ENCODE data around the gene OSBP. TPM values are rescaled to one million over a fixed set of nuclear protein-coding genes. Genes with fewer than 3 reads are reported as not detected.

The OSBP gene
- total and polyA plus RNA-seq, 8 donors = 10.8 to 67.9 (median 27.2) TPM

DNA sequence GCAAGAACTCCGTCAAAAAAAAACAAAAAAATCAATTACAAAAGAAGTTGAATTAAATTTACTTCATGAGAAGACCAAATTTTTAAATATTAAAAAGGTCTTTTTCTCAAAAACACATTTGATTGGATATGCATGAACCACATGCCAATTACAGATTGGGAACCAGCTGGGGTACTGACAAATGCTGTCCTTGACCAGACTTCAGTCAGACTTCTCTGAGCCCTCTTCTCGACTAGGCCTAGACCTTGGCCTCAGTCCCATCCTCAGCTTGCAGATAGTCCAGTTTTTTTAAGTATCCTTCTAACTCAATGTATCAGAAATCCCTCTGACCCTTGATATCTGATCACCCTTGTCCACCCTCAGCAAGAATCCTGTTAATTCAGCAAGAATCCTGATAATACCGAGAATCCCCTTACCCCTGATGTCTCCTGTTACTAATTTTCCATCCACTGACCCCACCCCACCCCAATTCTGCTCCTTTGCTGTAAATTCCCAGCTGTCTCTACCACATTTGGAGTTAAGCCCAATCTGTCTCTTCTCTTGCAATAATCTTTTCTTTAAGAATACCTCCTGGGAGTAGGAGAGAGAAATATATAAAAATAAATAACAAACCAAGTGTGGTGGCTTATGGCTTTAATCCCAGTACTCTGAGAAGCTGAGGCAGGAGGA lies 73.3 kb downstream of the OSBP start:
- Histone ChIP-seq H3K4me3 (no peak overlapping the region), H3K36me3 (no peaks in the 10 kb centered on the region), H3K27ac (no peak overlapping the region), H3K9me3 (no peaks in the 10 kb centered on the region), H3K4me1 (peaks cover 0 to 8% (median 7%) of the 10 kb centered on the region in 4 donors), H3K27me3 (no peaks in the 10 kb centered on the region)
- intact Hi-C loops (cut with DNase I; ENCODE audit: low total_unique reads) = loop anchor here (10.0 kb wide), 1 partner anchor 133 kb away; no protein-coding TSS in a partner anchor
- WGBS, 5 donors = 64 to 87% (median 77%) methylated on average over 3 of the region's 3 CpGs
- DNase-seq = no peak
- TF ChIP-seq POLR2A (IDR thresholded peaks at IDR 0.05) (no peak), POLR2AphosphoS5 (IDR thresholded peaks at IDR 0.05) (no peak), EP300 (IDR thresholded peaks at IDR 0.05) (no peak)
- TF ChIP-seq, protein P1, sequence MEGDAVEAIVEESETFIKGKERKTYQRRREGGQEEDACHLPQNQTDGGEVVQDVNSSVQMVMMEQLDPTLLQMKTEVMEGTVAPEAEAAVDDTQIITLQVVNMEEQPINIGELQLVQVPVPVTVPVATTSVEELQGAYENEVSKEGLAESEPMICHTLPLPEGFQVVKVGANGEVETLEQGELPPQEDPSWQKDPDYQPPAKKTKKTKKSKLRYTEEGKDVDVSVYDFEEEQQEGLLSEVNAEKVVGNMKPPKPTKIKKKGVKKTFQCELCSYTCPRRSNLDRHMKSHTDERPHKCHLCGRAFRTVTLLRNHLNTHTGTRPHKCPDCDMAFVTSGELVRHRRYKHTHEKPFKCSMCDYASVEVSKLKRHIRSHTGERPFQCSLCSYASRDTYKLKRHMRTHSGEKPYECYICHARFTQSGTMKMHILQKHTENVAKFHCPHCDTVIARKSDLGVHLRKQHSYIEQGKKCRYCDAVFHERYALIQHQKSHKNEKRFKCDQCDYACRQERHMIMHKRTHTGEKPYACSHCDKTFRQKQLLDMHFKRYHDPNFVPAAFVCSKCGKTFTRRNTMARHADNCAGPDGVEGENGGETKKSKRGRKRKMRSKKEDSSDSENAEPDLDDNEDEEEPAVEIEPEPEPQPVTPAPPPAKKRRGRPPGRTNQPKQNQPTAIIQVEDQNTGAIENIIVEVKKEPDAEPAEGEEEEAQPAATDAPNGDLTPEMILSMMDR (IDR thresholded peaks at IDR 0.05) = no peak

DNA sequence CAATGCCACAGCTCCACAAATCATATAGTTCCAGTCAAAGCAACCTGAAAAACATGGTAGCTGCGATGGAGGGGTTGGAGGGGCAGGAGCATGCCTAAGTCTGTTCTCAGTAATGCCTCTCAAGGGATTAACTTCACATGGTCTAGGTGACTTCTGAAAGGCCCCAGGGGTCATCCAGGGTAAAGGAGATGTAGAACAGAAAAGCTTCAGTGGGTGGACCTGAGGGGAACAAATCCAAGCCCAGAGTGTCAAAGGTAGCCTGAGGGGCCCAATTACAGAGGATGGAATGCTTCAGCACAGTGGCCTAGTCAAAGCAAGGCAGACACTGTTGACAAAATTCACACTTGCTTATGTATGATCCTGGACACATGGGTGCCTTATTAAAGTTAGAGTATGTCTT lies 80.9 kb downstream of the OSBP start:
- TF ChIP-seq, protein P1 (IDR thresholded peaks at IDR 0.05) = no peak
- TF ChIP-seq EP300 (IDR thresholded peaks at IDR 0.05) (no peak), POLR2A (IDR thresholded peaks at IDR 0.05) (no peak), POLR2AphosphoS5 (IDR thresholded peaks at IDR 0.05) (no peak)
- Histone ChIP-seq H3K27ac (no peak overlapping the region), H3K36me3 (no peaks in the 10 kb centered on the region), H3K27me3 (no peaks in the 10 kb centered on the region), H3K4me3 (no peak overlapping the region), H3K9me3 (no peaks in the 10 kb centered on the region), H3K4me1 (peaks cover 12 to 20% (median 14%) of the 10 kb centered on the region in 4 donors)
- no peak for DNase-seq
- intact Hi-C loops (cut with DNase I; ENCODE audit: low total_unique reads) = no loop called here
- WGBS, 5 donors = 77 to 95% (median 87%) methylated on average over 1 of the region's 1 CpG

DNA sequence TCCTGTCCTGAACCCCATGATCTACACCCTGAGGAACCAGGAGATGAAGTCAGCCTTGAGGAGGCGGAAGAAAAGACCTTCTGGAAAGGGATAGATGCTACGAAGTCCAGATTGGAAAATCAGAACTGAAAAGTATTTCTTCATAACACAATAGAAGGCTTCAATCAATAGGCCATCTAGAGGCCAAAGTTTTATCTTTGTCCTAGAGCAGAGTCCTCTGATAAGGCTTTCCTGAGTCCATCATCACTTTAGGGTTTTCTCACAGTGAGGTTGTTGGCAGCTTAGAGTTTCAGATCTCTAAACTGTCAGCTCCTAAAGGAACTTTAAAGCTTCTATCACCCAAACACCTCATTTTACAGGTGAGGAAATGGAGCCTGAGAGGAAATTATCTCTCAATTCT lies 83.0 kb downstream of the OSBP start:
- no peak overlapping the region for H3K4me3 ChIP-seq
- H3K27ac ChIP-seq = no peak overlapping the region
- 71 to 94% (median 81%) methylated on average over 2 of the region's 2 CpGs for WGBS, 5 donors
- no peaks in the 10 kb centered on the region for H3K36me3 ChIP-seq
- TF ChIP-seq POLR2A (IDR thresholded peaks at IDR 0.05) (no peak), POLR2AphosphoS5 (IDR thresholded peaks at IDR 0.05) (no peak), EP300 (IDR thresholded peaks at IDR 0.05) (no peak)
- TF ChIP-seq, protein P1 (IDR thresholded peaks at IDR 0.05) = no peak
- H3K4me1 ChIP-seq = peaks cover 7 to 15% (median 11%) of the 10 kb centered on the region in 4 donors
- intact Hi-C loops (cut with DNase I; ENCODE audit: low total_unique reads) = no loop called here
- DNase-seq = no peak
- no peaks in the 10 kb centered on the region for H3K9me3 ChIP-seq
- no peaks in the 10 kb centered on the region for H3K27me3 ChIP-seq

DNA sequence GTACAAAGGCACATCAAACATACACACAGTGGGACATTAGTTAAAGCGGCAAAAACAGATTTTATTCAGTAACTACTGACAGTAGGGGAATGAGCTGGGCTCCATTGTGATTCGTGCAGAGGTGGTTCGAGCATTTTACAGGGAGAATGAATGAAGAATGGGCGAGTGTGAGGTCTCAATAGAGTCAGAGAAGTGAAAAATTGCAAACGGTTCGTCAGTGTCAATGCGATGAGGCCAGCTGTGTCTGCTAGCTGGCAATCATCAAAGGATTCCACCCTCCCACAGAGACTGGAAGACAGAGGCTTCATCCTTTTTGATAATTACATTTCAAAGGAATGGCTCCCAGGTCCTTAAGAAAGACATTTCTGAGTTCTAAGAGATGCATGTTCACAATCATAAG lies 86.9 kb downstream of the OSBP start:
- WGBS, 5 donors = 59 to 80% (median 67%) methylated on average over 7 of the region's 7 CpGs
- no peak for DNase-seq
- intact Hi-C loops (cut with DNase I; ENCODE audit: low total_unique reads) = no loop called here
- H3K9me3 ChIP-seq = no peaks in the 10 kb centered on the region
- TF ChIP-seq POLR2AphosphoS5 (IDR thresholded peaks at IDR 0.05) = no peak
- no peaks in the 10 kb centered on the region for H3K36me3 ChIP-seq
- no peak overlapping the region for H3K27ac ChIP-seq
- no peaks in the 10 kb centered on the region for H3K4me1 ChIP-seq
- no peaks in the 10 kb centered on the region for H3K27me3 ChIP-seq
- H3K4me3 ChIP-seq = no peak overlapping the region

Small RNAs within 50 kb of the gene (small RNA-seq; reads per million reads assigned to genes)
- gene MIR3162 = 0 reads per million in 4 donors

Other genes starting within 250 kb of the OSBP start
- gene OR5A2, start 189.4 kb downstream of the OSBP start, total RNA-seq = not detected
- not detected for gene OR5A2, start 189.4 kb downstream of the OSBP start, polyA plus RNA-seq
- not detected for gene OR5A1, start 179.3 kb downstream of the OSBP start, total RNA-seq
- gene OR5A1, start 179.3 kb downstream of the OSBP start, polyA plus RNA-seq = not detected
- not detected for gene OR4D6, start 158.8 kb downstream of the OSBP start, total RNA-seq
- gene OR4D6, start 158.8 kb downstream of the OSBP start, polyA plus RNA-seq = not detected
- not detected for gene OR4D10, start 142.5 kb downstream of the OSBP start, total RNA-seq
- gene OR4D10, start 142.5 kb downstream of the OSBP start, polyA plus RNA-seq = not detected
- gene OR4D11, start 112.2 kb downstream of the OSBP start, total RNA-seq = not detected
- gene OR4D11, start 112.2 kb downstream of the OSBP start, polyA plus RNA-seq = not detected
- gene OR4D9, start 104.2 kb downstream of the OSBP start, total RNA-seq = under 1 TPM in 1 of 5 donors, not detected in 4; under 0.01 TPM
- gene OR4D9, start 104.2 kb downstream of the OSBP start, polyA plus RNA-seq = not detected
- gene PATL1, start 53.3 kb upstream of the OSBP start, total RNA-seq = 10 to 100 TPM in 3 of 5 donors, 1 to 10 TPM in 2; 7.5 to 16.7 (median 10.7) TPM
- 10 to 100 TPM in 1 of 3 donors, 1 to 10 TPM in 2; 8.0 to 15.9 (median 9.5) TPM for gene PATL1, start 53.3 kb upstream of the OSBP start, polyA plus RNA-seq
- gene OR10V1, start 98.1 kb upstream of the OSBP start, total RNA-seq = not detected
- not detected for gene OR10V1, start 98.1 kb upstream of the OSBP start, polyA plus RNA-seq
- gene STX3, start 139.6 kb upstream of the OSBP start, total RNA-seq = 100 to 1,000 TPM in 1 of 5 donors, 10 to 100 TPM in 4; 56.2 to 267 (median 67.2) TPM
- gene STX3, start 139.6 kb upstream of the OSBP start, polyA plus RNA-seq = 10 to 100 TPM; 14.5 to 44.8 (median 21.7) TPM
- 10 to 100 TPM in 4 of 5 donors, 1 to 10 TPM in 1; 8.8 to 47.2 (median 28.6) TPM for gene MRPL16, start 195.0 kb upstream of the OSBP start, total RNA-seq
- 10 to 100 TPM; 51.8 to 65.4 (median 58.0) TPM for gene MRPL16, start 195.0 kb upstream of the OSBP start, polyA plus RNA-seq
- 1,000 to 10,000 TPM in 2 of 5 donors, 100 to 1,000 TPM in 2, 1 to 10 TPM in 1; 2.9 to 2,010 (median 456) TPM for gene CBLIF, start 229.7 kb upstream of the OSBP start, total RNA-seq
- 100 to 1,000 TPM; 546 to 772 (median 712) TPM for gene CBLIF, start 229.7 kb upstream of the OSBP start, polyA plus RNA-seq

Data from stomach (tissue), 9 donors.